GM18526 (cell line): ENCODE results near the gene DZIP1.

ENCODE experiments used
- POLR2A ChIP-seq: IDR thresholded peaks from 3 replicates; pipeline ENCODE4 v1.6.1; 2011; ENCODE audit not compliant: insufficient read length; ENCODE audit errors: extremely low read depth

The DZIP1 gene

GRCh38 chr13:95650696-95651095 is 6.2 kb upstream of the DZIP1 start:
- TF ChIP-seq POLR2A, result no peak

- TF ChIP-seq POLR2A, result no peak
Measured at GRCh38 chr13:95647321-95647720, 2.8 kb upstream of the DZIP1 start.

GRCh38 chr13:95643936-95644598 is 439 bp downstream of the DZIP1 start:
- no peak for TF ChIP-seq POLR2A

- no peak for TF ChIP-seq POLR2A
Measured at GRCh38 chr13:95643571-95643935, 953 bp downstream of the DZIP1 start.

- TF ChIP-seq POLR2A, result no peak
Measured at GRCh38 chr13:95642999-95643398, 1.5 kb downstream of the DZIP1 start.

GRCh38 chr13:95642028-95642621 is 2.4 kb downstream of the DZIP1 start:
- no peak for TF ChIP-seq POLR2A

- TF ChIP-seq POLR2A, result no peak
Measured at GRCh38 chr13:95641291-95642027, 3.0 kb downstream of the DZIP1 start.

GRCh38 chr13:95636853-95637252 is 7.7 kb downstream of the DZIP1 start:
- TF ChIP-seq POLR2A, result no peak

GRCh38 chr13:95630593-95630992 is 13.9 kb downstream of the DZIP1 start:
- no peak for TF ChIP-seq POLR2A

GRCh38 chr13:95629071-95629470 is 15.4 kb downstream of the DZIP1 start:
- no peak for TF ChIP-seq POLR2A

- TF ChIP-seq POLR2A, result no peak
Measured at GRCh38 chr13:95628488-95628887, 16.0 kb downstream of the DZIP1 start.

- no peak for TF ChIP-seq POLR2A
Measured at GRCh38 chr13:95627590-95627989, 16.9 kb downstream of the DZIP1 start.

- TF ChIP-seq POLR2A, result no peak
Measured at GRCh38 chr13:95626768-95627167, 17.7 kb downstream of the DZIP1 start.

GRCh38 chr13:95624020-95624419 is 20.5 kb downstream of the DZIP1 start:
- no peak for TF ChIP-seq POLR2A

GRCh38 chr13:95623141-95623540 is 21.4 kb downstream of the DZIP1 start:
- no peak for TF ChIP-seq POLR2A

GRCh38 chr13:95620825-95621498 is 23.5 kb downstream of the DZIP1 start:
- TF ChIP-seq POLR2A, result no peak
